A549 (cell line): ENCODE measurements around the gene TPRG1L.

Experiments
- EP300 ChIP-seq, 2 experiments: fragments of >200 bp; sonication (Bioruptor Twin); formaldehyde crosslinking; IDR thresholded peaks; 2 replicates in 1 of 2; 3 replicates in 1 of 2; pipeline ENCODE4 v1.6.1; 2016 to 2017
- MAZ ChIP-seq: fragments of 150-350 bp; IDR thresholded peaks from 2 replicates; pipeline ENCODE4 v1.6.1; 2014; ENCODE audit warnings: antibody characterized with exemption, low read depth, low read length, borderline replicate concordance
- NPAS2 ChIP-seq: fragments of 250-450 bp; sonication (Bioruptor Pico); IDR thresholded peaks from 2 replicates; pipeline ENCODE4 v1.8.0; 2022; ENCODE audit warnings: mild to moderate bottlenecking, moderate library complexity, borderline replicate concordance
- RAD21 ChIP-seq, 2 experiments: fragments of >200 bp in 1 of 2; sonication (Bioruptor Twin) in 1 of 2; formaldehyde crosslinking in 1 of 2; IDR thresholded peaks in 1 of 2; conservative IDR thresholded peaks in 1 of 2; 2 replicates in 1 of 2; 3 replicates in 1 of 2; pipeline ENCODE4 v1.6.1; 2012 to 2018; ENCODE audit warnings: inconsistent platforms in 1 of 2
- RFX5 ChIP-seq: fragments of 450-650 bp; IDR thresholded peaks from 2 replicates; pipeline ENCODE4 v1.7.1; 2014; ENCODE audit warnings: antibody characterized with exemption, mild to moderate bottlenecking, moderate library complexity
- SMC3 ChIP-seq: fragments of >200 bp; sonication (Bioruptor Twin); formaldehyde crosslinking; IDR thresholded peaks from 3 replicates; pipeline ENCODE4 v1.6.1; 2018; ENCODE audit warnings: inconsistent platforms
- TF ChIP-seq, protein P1 (sequence below): fragments of 450-650 bp; IDR thresholded peaks from 2 replicates; pipeline ENCODE4 v1.6.1; 2014; ENCODE audit warnings: antibody characterized with exemption
- TF ChIP-seq, protein P2 (sequence below): fragments of >200 bp; sonication (Bioruptor Twin); formaldehyde crosslinking; IDR thresholded peaks from 3 replicates; pipeline ENCODE4 v1.5.1; 2016
- TF ChIP-seq, protein P3 (sequence below): fragments of 250-450 bp; sonication (Bioruptor Pico); IDR thresholded peaks from 2 replicates; pipeline ENCODE4 v1.5.0; 2020; ENCODE audit warnings: low read depth, mild to moderate bottlenecking, moderate library complexity
- TF ChIP-seq, protein P4 (sequence below): IDR thresholded peaks from 2 replicates; pipeline ENCODE4 v1.6.1; 2012

DNA sequence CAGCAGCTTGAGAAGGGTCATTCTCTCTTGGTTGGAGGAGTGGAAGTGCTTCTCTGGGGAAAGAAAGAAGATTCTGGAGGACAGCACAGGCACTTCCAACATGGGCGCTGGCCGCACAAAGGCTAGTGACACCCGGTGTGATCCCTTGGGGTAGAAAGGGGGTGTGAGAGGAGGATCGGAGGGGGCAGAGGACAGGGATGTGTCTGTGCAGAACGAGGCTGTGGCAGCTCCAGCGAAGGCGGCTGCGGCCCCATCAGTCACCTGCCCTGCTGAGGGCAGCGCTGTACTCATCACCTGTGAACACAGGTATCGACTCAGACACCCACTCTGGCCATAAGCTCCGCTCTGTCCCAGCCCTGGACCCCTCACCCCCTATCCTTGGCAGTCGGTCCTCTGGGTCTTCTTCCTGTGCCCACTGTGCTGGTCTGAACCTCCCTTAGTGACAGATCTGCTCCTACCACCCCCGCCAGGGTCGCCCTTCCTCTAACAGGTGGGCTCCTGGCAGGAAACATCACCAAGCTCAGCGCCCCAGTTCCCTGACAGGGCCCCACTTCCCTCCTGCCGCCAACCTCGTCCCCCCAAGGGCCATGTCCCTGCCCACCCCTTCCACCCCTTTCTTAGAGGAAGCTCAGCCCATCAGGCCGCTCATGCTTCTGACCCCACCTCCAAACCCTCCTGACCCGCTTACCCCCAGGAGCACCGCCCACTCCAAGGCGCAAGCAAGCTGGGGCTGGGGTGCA, 47.6 kb downstream of the TPRG1L start:
- TF ChIP-seq, protein P1, sequence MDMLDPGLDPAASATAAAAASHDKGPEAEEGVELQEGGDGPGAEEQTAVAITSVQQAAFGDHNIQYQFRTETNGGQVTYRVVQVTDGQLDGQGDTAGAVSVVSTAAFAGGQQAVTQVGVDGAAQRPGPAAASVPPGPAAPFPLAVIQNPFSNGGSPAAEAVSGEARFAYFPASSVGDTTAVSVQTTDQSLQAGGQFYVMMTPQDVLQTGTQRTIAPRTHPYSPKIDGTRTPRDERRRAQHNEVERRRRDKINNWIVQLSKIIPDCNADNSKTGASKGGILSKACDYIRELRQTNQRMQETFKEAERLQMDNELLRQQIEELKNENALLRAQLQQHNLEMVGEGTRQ: no peak
- TF ChIP-seq SMC3: no peak
- TF ChIP-seq, protein P2, sequence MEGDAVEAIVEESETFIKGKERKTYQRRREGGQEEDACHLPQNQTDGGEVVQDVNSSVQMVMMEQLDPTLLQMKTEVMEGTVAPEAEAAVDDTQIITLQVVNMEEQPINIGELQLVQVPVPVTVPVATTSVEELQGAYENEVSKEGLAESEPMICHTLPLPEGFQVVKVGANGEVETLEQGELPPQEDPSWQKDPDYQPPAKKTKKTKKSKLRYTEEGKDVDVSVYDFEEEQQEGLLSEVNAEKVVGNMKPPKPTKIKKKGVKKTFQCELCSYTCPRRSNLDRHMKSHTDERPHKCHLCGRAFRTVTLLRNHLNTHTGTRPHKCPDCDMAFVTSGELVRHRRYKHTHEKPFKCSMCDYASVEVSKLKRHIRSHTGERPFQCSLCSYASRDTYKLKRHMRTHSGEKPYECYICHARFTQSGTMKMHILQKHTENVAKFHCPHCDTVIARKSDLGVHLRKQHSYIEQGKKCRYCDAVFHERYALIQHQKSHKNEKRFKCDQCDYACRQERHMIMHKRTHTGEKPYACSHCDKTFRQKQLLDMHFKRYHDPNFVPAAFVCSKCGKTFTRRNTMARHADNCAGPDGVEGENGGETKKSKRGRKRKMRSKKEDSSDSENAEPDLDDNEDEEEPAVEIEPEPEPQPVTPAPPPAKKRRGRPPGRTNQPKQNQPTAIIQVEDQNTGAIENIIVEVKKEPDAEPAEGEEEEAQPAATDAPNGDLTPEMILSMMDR: no peak
- TF ChIP-seq NPAS2 (CRISPR knock-in tag): no peak
- TF ChIP-seq, protein P3, sequence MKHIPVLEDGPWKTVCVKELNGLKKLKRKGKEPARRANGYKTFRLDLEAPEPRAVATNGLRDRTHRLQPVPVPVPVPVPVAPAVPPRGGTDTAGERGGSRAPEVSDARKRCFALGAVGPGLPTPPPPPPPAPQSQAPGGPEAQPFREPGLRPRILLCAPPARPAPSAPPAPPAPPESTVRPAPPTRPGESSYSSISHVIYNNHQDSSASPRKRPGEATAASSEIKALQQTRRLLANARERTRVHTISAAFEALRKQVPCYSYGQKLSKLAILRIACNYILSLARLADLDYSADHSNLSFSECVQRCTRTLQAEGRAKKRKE (CRISPR knock-in tag): no peak
- TF ChIP-seq RFX5: no peak
- no peak for TF ChIP-seq RAD21 (conservative IDR thresholded peaks at IDR 0.05 in 1 of 2, IDR thresholded peaks at IDR 0.05 in 1 of 2)
- no peak for TF ChIP-seq EP300 (IDR thresholded peaks at IDR 0.05)
- TF ChIP-seq MAZ: no peak
- TF ChIP-seq, protein P4, sequence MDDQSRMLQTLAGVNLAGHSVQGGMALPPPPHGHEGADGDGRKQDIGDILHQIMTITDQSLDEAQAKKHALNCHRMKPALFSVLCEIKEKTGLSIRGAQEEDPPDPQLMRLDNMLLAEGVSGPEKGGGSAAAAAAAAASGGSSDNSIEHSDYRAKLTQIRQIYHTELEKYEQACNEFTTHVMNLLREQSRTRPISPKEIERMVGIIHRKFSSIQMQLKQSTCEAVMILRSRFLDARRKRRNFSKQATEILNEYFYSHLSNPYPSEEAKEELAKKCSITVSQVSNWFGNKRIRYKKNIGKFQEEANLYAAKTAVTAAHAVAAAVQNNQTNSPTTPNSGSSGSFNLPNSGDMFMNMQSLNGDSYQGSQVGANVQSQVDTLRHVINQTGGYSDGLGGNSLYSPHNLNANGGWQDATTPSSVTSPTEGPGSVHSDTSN: no peak
